Lower leg skin (tissue), 3 donors: ENCODE results near the gene NKD2.

Experiments
- CTCF ChIP-seq, 3 donors: fragments of 450-650 bp; IDR thresholded peaks; one replicate each; pipeline ENCODE4 v1.5.1; 2016; ENCODE audit warnings: antibody characterized with exemption in 3 of 3, mild to moderate bottlenecking in 3 of 3, moderate library complexity in 2 of 3
- POLR2A ChIP-seq, 2 donors: fragments of 450-650 bp; IDR thresholded peaks; one replicate each; pipeline ENCODE4 v1.6.1; 2016 to 2017; ENCODE audit warnings: antibody characterized with exemption in 2 of 2, mild to moderate bottlenecking in 1 of 2, moderate library complexity in 1 of 2

GRCh38 chr5:1045960-1046560 lies 37.5 kb downstream of the NKD2 start:
- TF ChIP-seq CTCF (IDR thresholded peaks at IDR 0.05), result no peak
- no peak for TF ChIP-seq POLR2A (IDR thresholded peaks at IDR 0.05)
